K562 (cell line): ENCODE measurements around the gene SLC8A2. TPM values are rescaled to one million over a fixed set of nuclear protein-coding genes. Genes with fewer than 3 reads are reported as not detected.

ENCODE experiments used
- EP300 ChIP-seq: IDR thresholded peaks from 2 replicates; pipeline ENCODE4 v1.6.1; 2012; ENCODE audit warnings: low read length, improper control_type of control experiment
- FOXA1 ChIP-seq: fragments of 450-650 bp; IDR thresholded peaks from 2 replicates; pipeline ENCODE4 v1.6.1; 2016; ENCODE audit warnings: mild to moderate bottlenecking, borderline replicate concordance
- NFYB ChIP-seq: IDR thresholded peaks from 2 replicates; pipeline ENCODE4 v1.6.1; 2011; ENCODE audit warnings: mild to moderate bottlenecking, moderate library complexity; ENCODE audit not compliant: insufficient read length; ENCODE audit errors: extremely low read depth
- PHF8 ChIP-seq: fragments of 200-600 bp; sonication (generic); IDR thresholded peaks from 2 replicates; pipeline ENCODE4 v1.6.1; 2012; ENCODE audit warnings: mixed run types, mild to moderate bottlenecking, inconsistent platforms, low read length, moderate library complexity, borderline replicate concordance
- ZBTB1 ChIP-seq: sonication (generic); formaldehyde crosslinking; IDR thresholded peaks from 2 replicates; pipeline ENCODE4 v1.8.1; 2023; ENCODE audit warnings: missing genetic modification reagents, low read depth, mild to moderate bottlenecking, borderline replicate concordance
- ZBTB7A ChIP-seq: IDR thresholded peaks from 2 replicates; pipeline ENCODE4 v1.6.1; 2011; ENCODE audit warnings: low read depth, mild to moderate bottlenecking, low read length, moderate library complexity, borderline replicate concordance; ENCODE audit not compliant: control insufficient read depth
- polyA plus RNA-seq, 8 experiments: library from polyadenylated mRNA; depleted of rRNA in 4 of 8; stranded (reverse) in 5 of 8; unstranded in 3 of 8; fragments of >200 nt; fragmentation: Nextera tagmentation in 2 of 8; fragmentation: Illumina TruSeq in 1 of 8; extraction: Ambion mirVana in 2 of 8; extraction: Trizol in 1 of 8; gene quantifications; 2 replicates each; pipeline versions ENCODE4 v1.2.1 to v1.2.3, GENCODE V29; 2011 to 2014; ENCODE audit warnings: inconsistent platforms in 1 of 8, missing spikeins in 1 of 8
- total RNA-seq, 7 experiments: library from RNA; depleted of rRNA in 6 of 7; stranded (reverse); fragments of >200 nt in 6 of 7; fragmentation: Illumina TruSeq in 2 of 7; extraction: Trizol in 2 of 7; gene quantifications; 2 replicates each; pipeline versions ENCODE4 v1.2.1 to v1.2.3, GENCODE V29; 2011 to 2021; ENCODE audit warnings: low replicate concordance in 1 of 7
- TF ChIP-seq, protein P1 (sequence below): IDR thresholded peaks from 3 replicates; pipeline ENCODE4 v1.6.1; 2011; ENCODE audit warnings: borderline replicate concordance, mild to moderate bottlenecking, moderate library complexity; ENCODE audit not compliant: insufficient read length; ENCODE audit errors: extremely low read depth
- TF ChIP-seq, protein P2 (sequence below): fragments of 450-650 bp; IDR thresholded peaks from 2 replicates; pipeline ENCODE4 v1.6.1; 2016

The SLC8A2 gene
- total and polyA plus RNA-seq, 9 of the 15 experiments (the other 6 are each of a cell fraction or from before 2014, with no cell fraction given), result 0.07 to 0.66 (median 0.24) TPM; not detected in 3

DNA sequence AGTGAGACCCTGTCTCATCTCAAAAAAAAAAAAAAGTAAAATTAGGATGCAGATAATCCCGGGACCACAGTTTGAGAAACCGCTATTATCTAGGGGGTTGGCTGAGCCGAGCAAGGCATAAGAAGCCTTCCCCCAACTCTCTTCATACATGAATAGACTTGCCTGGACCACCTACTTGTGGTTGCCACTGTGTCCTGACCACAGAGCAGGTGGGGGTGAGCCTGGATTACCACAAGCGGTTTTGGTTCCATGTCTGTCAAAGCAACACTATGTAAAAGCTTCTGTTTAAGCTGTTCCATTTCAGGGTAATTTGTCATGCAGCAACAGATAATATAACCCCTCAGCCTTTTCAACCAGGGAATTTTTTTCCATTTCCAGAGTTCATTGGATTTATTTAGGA, 46.4 kb upstream of the SLC8A2 start (continued):
- TF ChIP-seq, protein P1, sequence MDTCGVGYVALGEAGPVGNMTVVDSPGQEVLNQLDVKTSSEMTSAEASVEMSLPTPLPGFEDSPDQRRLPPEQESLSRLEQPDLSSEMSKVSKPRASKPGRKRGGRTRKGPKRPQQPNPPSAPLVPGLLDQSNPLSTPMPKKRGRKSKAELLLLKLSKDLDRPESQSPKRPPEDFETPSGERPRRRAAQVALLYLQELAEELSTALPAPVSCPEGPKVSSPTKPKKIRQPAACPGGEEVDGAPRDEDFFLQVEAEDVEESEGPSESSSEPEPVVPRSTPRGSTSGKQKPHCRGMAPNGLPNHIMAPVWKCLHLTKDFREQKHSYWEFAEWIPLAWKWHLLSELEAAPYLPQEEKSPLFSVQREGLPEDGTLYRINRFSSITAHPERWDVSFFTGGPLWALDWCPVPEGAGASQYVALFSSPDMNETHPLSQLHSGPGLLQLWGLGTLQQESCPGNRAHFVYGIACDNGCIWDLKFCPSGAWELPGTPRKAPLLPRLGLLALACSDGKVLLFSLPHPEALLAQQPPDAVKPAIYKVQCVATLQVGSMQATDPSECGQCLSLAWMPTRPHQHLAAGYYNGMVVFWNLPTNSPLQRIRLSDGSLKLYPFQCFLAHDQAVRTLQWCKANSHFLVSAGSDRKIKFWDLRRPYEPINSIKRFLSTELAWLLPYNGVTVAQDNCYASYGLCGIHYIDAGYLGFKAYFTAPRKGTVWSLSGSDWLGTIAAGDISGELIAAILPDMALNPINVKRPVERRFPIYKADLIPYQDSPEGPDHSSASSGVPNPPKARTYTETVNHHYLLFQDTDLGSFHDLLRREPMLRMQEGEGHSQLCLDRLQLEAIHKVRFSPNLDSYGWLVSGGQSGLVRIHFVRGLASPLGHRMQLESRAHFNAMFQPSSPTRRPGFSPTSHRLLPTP, result no peak
- TF ChIP-seq ZBTB7A (no peak), NFYB (no peak), ZBTB1 (peak; percentile 61; the same call in 1 of the 2 replicates), EP300 (no peak), PHF8 (no peak), FOXA1 (no peak)
- TF ChIP-seq, protein P2, sequence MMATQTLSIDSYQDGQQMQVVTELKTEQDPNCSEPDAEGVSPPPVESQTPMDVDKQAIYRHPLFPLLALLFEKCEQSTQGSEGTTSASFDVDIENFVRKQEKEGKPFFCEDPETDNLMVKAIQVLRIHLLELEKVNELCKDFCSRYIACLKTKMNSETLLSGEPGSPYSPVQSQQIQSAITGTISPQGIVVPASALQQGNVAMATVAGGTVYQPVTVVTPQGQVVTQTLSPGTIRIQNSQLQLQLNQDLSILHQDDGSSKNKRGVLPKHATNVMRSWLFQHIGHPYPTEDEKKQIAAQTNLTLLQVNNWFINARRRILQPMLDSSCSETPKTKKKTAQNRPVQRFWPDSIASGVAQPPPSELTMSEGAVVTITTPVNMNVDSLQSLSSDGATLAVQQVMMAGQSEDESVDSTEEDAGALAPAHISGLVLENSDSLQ, result 0 out of 2 replicates have a peak, but pooled peaks have one; percentile 10
- TF ChIP-seq, all 486 proteins: peak for 2
